D721Med (cell line): Measurements from ENCODE around the gene MAP2K6.

ENCODE experiments used
- DNase-seq: peaks from one replicate; pipeline ENCODE4 v3.0.0; 2011; ENCODE audit warnings: low spot score; ENCODE audit not compliant: insufficient read length
- FAIRE-seq: peaks from 2 replicates; lab custom pipeline; 2011; peaks lifted over from hg19 to GRCh38; lab: Jason Lieb, UNC
- CTCF ChIP-seq: IDR thresholded peaks from 2 replicates; pipeline ENCODE4 v1.5.1; 2012; ENCODE audit warnings: mild to moderate bottlenecking, control low read depth; ENCODE audit not compliant: insufficient read depth; ENCODE audit errors: missing control alignments

MAP2K6 gene

GRCh38 chr17:69424287-69425041, 10.0 kb downstream of the MAP2K6 start:
- FAIRE-seq (no peak), DNase-seq (no peak)
- TF ChIP-seq CTCF: no peak

DNA sequence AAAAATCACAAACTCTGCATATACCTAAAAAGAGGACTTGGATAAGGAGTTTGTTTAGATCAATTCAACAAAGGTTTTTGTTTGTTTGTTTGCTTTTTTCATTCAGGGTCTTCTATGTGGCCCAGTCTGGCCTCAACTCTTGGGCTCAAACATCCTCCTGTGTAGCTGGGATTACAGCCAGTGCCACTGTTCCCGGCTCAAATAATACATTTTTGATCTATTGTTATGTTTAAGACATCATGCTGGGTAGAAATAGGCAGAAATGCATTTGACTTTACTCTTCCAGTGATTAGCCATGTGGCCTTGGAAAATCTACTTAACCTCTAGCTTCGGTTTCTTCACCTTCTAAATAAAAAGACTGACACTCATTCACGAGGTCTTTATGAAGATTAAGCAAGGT, 11.5 kb downstream of the MAP2K6 start:
- DNase-seq (no peak), FAIRE-seq (no peak)
- no peak for TF ChIP-seq CTCF

DNA sequence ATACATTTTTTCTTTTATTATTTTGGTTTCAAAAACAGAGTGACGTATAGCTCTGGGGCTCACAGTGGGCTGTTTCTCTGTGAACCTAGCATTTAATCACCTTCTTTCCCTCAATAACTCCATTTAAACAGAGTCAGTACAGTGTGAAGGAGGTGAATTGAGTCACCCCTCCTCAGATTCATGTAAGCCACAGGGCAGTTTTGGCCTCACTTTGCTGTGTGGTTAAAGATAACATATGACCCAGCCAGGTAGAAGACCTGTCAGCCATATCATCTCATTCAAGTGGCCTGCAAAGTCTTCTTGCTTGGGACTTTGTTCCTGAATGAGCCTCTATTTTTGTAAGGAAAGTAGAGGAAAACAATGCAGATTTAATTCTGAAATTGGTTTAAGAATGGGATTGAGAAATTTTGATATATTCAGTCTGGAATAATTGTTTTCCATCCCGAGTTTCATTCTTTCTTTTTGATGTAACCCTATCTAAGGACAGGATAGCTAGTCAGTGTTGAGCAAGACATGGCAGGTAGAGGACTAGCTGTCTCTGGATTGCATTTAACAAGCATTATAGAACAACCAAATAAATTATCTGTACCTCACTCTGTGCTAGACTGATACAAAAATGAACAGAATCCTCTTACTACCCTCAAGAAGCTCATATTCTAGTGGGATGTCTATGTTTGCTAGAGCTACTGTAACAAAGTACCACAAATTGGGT, 13.1 kb downstream of the MAP2K6 start:
- FAIRE-seq (no peak), DNase-seq (no peak)
- TF ChIP-seq CTCF: no peak

GRCh38 chr17:69428252-69428980, 13.9 kb downstream of the MAP2K6 start:
- no peak for DNase-seq
- no peak for FAIRE-seq
- TF ChIP-seq CTCF: no peak

DNA sequence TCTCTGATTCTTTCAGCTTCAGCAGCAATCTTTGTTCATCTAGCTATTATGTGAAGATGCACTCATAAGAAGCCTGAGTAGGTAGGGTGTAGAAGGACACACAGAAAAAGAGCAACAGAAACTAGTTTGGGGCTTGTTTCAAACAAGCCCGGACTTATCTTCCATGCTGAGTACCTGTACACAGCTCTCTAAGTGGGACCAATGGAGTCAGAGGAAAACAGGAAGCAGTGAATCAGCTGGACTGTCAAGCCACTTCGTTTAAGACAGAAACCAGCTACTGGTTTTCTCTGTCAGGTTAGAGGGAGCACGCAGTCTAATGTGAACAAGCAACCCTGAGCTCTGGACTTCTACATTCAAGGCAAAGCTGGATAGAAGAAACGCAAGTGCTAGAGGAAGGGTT, 16.0 kb downstream of the MAP2K6 start:
- FAIRE-seq: no peak
- no peak for TF ChIP-seq CTCF
- DNase-seq: no peak

DNA sequence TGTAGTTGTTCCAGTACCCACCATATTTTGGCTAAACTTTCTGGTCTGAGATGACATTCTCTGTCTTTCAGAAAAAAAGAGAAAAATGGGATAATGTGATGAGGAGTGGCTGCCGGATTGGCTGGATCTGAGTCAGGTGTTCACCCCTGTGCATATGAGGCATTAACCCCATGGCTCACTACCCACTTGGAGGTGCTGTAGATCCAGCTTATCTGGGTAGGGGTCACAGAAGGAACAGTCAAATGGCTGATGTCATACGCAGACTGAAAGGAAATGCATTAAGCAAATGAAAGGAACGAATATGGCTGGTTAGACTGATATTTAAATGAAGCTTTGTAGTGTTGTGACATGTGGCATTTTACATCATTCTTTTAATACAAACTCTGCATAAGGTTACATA, 17.3 kb downstream of the MAP2K6 start:
- no peak for FAIRE-seq
- DNase-seq: no peak
- no peak for TF ChIP-seq CTCF
